Central memory CD8-positive, alpha-beta T cell (primary cell): ENCODE data around the gene TWIST1.

Source experiments
- ATAC-seq: fragments of 150-1000 bp; cut with Tn5 transposase; replicated peaks from 2 replicates; pipeline ENCODE4 v1.10.0; 2022; ENCODE audit warnings: mild to moderate bottlenecking, moderate FRiP score, moderate number of reproducible peaks; ENCODE audit not compliant: poor library complexity, severe bottlenecking; ENCODE audit errors: extremely low read depth
- DNase-seq, 2 donors: peaks; one replicate each; pipeline ENCODE4 v3.0.0; 2021; ENCODE audit warnings: low spot score in 2 of 2
- H3K27ac Mint-ChIP-seq: one replicate; pipeline ENCODE4 v1.8.0; 2022; ENCODE audit warnings: low read depth, mild to moderate bottlenecking, moderate library complexity, mixed read lengths
- H3K27me3 Mint-ChIP-seq: one replicate; pipeline ENCODE4 v1.8.0; 2022; ENCODE audit warnings: mixed read lengths
- H3K36me3 Mint-ChIP-seq: one replicate; pipeline ENCODE4 v1.8.0; 2022; ENCODE audit warnings: mild to moderate bottlenecking, moderate library complexity, mixed read lengths; ENCODE audit not compliant: insufficient read depth
- H3K4me1 Mint-ChIP-seq: one replicate; pipeline ENCODE4 v1.8.0; 2022; ENCODE audit warnings: mixed read lengths
- H3K4me3 Mint-ChIP-seq: one replicate; pipeline ENCODE4 v1.8.0; 2022; ENCODE audit warnings: mild to moderate bottlenecking, moderate library complexity, mixed read lengths
- H3K9me3 Mint-ChIP-seq: one replicate; pipeline ENCODE4 v1.8.0; 2022; ENCODE audit warnings: mixed read lengths

The TWIST1 gene

DNA sequence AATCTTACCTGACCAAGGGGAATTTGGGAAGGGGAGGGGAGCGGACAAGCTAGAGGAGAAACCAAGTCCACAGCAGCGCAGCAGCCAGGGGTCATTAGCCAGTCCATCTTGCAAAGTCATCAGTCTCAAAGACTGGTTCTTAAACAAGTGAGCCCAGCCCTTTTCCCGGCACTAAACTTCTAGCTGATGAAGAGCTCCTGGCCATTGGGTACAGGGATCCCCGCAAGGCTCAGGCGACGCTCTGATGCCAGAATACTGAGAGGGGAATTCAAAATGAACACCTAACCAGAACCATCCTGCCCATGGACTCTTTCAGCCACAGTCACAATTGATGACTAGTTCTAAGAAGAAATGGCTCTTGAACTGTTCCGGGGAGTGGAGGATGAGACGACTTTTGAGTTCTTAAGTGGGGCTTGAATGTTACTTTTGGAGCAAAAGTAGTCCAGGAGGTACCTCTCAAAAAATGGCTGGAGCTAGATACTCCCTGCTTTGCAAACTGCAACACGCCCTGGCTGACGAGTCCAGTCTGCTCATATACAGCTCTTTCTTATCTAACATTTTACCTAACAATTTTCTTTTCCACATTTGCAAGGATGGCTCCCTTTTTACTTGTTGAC is 2.5 kb upstream of the TWIST1 start:
- Mint-ChIP-seq H3K4me3 (no peak overlapping the region), H3K36me3 (no peaks in the 10 kb centered on the region), H3K27me3 (peaks cover 35% of the 10 kb centered on the region), H3K4me1 (no peaks in the 10 kb centered on the region), H3K27ac (no peak overlapping the region), H3K9me3 (peaks cover 5% of the 10 kb centered on the region)
- ATAC-seq (no peak), DNase-seq (no peak)

DNA sequence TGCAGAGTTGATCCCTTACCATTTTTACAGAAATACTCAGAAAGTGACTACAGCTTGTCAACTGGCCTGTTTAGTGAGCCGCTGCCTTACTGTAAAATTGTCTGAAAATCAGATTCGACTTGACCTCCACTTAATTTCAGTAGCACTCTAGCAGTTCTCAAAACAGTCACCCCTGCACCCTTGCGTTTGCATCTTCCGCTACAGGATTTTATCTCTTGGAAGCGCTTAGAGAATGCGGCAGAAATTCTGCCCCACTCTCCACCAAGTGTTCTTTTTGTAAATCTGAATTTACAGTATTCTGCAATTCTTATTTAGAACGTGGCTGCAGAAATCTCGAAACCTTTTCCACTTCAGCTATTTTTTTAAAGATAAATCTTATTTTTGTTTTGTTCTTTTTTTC is 1.9 kb upstream of the TWIST1 start:
- H3K9me3 Mint-ChIP-seq = peaks cover 5% of the 10 kb centered on the region
- no peaks in the 10 kb centered on the region for H3K36me3 Mint-ChIP-seq
- H3K27ac Mint-ChIP-seq = no peak overlapping the region
- no peaks in the 10 kb centered on the region for H3K4me1 Mint-ChIP-seq
- peaks cover 41% of the 10 kb centered on the region for H3K27me3 Mint-ChIP-seq
- no peak overlapping the region for H3K4me3 Mint-ChIP-seq
- DNase-seq (no peak), ATAC-seq (no peak)

DNA sequence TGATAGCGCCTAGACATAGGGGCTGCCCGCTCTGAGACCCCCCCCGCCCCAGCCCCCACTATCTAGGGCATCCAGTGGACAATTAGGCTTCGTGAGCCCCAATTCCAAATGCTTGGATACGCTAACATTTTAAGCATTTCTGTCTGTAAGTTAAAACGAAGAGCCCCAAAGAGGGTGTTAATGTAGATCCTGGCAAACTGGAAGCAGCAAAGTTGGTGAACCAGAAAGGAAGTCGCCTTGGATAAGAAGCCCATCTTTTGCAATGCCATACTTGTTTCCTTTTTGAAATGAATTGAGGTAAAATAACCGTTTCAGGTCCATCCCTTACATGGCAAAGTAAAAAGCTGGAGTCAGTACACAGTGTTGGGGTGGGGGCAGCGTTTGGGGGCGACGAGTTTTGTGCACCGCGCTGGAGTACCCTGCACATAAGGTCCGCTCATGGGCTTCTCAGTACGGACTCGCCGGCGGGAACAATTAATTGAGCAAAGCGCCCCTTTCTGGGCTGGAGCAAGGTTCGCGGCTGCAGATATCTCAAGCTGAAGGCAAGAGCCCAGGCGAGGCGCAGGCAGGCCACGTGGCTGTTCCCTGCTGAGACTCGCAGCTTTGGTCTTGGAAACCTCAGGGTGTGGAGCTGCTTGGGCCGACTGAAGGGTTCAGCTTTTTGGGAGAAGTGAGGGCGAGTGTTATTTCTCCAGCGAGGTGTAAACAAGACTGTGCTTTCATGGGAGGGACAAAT is 1.4 kb upstream of the TWIST1 start:
- H3K27me3 Mint-ChIP-seq = peaks cover 46% of the 10 kb centered on the region
- no peak for DNase-seq
- no peak overlapping the region for H3K27ac Mint-ChIP-seq
- H3K4me1 Mint-ChIP-seq = no peaks in the 10 kb centered on the region
- no peak overlapping the region for H3K4me3 Mint-ChIP-seq
- H3K36me3 Mint-ChIP-seq = no peaks in the 10 kb centered on the region
- ATAC-seq = no peak
- peaks cover 5% of the 10 kb centered on the region for H3K9me3 Mint-ChIP-seq

DNA sequence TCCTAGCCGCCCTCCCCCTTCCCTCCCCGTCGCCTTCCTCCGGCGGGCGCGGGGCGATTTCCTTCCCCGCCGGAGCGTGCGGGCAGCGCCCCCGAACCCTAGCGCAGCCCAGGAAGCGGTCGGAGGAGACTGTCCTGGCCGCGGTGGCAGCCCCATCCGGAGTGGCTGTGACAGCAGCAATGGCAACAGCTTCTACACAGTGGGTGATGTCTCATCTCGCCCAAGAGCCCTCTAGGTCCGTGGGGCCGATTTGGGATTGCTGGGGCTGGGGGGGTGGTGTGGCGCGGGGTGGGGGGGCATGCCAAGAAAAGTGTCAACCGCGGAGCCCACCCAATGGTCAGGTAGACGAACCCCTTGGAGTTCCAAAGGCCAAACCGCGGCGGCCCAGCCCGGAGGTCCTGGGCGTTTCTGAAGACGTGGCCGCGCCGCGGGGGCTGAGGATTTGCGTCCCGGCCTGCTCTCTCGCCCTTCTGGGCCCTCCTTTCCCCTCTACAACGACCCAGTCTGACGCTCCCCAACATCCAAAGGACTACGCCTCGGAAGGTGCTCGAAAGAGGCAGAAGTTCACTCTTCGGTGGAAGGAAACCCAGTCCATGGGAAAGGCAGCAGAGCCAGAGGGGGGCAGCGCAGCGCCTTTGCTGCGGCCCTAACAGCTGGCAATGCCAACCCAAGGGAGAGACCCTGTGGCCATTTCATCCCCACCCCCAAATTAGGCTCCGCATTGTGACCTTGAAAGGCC is 603 bp upstream of the TWIST1 start:
- Mint-ChIP-seq H3K27ac (no peak overlapping the region), H3K9me3 (peaks cover 4% of the 10 kb centered on the region), H3K36me3 (no peaks in the 10 kb centered on the region), H3K27me3 (peaks cover 54% of the 10 kb centered on the region), H3K4me3 (no peak overlapping the region), H3K4me1 (no peaks in the 10 kb centered on the region)
- no peak for DNase-seq
- ATAC-seq = no peak

DNA sequence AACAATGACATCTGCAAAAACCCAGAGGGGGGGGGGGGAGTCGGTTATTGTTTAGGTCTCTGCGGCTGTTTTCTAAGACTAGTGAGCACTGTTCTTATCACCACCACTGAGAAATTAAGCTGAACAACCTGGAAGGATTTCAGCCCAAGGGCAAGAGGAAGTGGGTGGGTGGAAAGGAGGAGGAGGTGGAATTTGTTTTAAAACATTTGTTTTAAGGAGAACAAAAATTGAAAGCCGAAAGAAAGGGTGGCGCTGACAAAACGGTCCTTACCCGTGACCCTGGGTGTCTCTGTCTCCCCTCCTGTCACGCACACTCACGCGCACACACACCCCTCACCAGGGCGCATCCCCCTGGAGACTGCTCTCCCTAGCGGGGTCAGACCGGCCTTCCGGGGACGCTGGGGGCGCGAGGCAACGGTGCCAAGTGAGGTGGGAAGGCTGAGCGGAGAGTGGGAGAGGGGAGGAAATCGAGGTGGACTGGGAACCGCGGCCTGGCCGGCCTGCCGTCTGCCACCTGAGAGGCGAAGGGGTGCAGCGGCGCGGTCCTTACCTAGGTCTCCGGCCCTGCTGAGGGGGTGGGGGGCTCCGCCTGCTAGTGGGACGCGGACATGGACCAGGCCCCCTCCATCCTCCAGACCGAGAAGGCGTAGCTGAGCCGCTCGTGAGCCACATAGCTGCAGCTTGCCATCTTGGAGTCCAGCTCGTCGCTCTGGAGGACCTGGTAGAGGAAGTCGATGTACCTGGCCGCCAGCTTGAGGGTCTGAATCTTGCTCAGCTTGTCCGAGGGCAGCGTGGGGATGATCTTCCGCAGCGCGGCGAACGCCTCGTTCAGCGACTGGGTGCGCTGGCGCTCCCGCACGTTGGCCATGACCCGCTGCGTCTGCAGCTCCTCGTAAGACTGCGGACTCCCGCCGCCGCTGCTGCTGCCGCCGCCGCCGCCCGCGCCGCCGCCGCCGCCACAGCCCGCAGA is 1.0 kb downstream of the TWIST1 start:
- H3K27me3 Mint-ChIP-seq = peaks cover 70% of the 10 kb centered on the region
- DNase-seq (no peak), ATAC-seq (no peak)
- H3K9me3 Mint-ChIP-seq = no peaks in the 10 kb centered on the region
- H3K27ac Mint-ChIP-seq = no peak overlapping the region
- H3K4me1 Mint-ChIP-seq = no peaks in the 10 kb centered on the region
- no peaks in the 10 kb centered on the region for H3K36me3 Mint-ChIP-seq
- peak overlapping the region; percentile 20 for H3K4me3 Mint-ChIP-seq

DNA sequence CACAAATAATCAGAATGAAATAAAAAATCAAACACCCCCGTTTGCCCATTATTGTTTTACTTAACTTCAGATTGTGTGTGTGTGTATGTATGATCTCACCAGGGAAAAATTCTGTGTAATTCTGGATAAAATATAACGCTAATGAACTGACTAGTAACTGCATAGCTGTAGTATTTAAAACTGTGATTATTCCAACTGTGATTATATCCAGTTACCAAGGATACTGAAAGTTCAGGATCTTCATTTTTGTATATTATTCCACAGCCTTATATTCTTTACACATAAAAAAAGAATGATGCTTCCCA is 2.9 kb downstream of the TWIST1 start:
- Mint-ChIP-seq H3K27me3 (peaks cover 77% of the 10 kb centered on the region), H3K4me3 (no peak overlapping the region), H3K9me3 (no peaks in the 10 kb centered on the region), H3K27ac (no peak overlapping the region), H3K4me1 (no peaks in the 10 kb centered on the region), H3K36me3 (no peaks in the 10 kb centered on the region)
- ATAC-seq = no peak
- no peak for DNase-seq

DNA sequence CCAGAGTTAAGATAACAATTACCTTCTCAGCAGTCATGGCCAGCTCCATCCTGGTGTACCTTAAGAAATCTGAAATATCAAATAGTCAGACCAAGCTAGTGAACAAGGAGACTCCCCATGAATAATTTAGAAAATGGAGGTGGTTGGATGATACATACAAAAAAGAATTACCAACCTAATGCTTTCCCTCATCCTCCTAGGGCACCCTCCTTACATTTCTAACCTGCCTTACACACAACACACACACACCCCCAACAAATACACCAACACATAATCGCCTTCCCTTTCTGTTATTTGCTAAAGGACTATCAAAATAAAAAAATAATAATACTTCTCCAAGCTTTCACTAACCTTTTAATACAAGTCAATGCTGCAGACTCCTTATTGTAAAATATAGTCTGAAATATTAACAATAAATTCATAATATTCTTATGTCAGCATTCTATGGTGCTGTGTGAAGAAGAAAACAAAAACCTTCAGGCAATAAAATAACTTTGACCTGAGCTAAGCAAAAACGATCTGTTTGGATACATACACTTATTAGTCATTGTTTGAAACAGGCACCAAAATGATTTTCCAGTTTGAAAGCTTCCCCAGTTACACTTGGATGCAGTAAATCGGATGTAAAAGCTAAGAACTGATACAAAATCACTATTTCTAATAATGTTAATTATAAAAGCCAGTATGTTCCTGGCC is 3.4 kb downstream of the TWIST1 start:
- DNase-seq = no peak
- H3K9me3 Mint-ChIP-seq = peaks cover 3% of the 10 kb centered on the region
- H3K4me3 Mint-ChIP-seq = no peak overlapping the region
- no peaks in the 10 kb centered on the region for H3K36me3 Mint-ChIP-seq
- ATAC-seq = no peak
- H3K4me1 Mint-ChIP-seq = no peaks in the 10 kb centered on the region
- no peak overlapping the region for H3K27ac Mint-ChIP-seq
- peaks cover 77% of the 10 kb centered on the region for H3K27me3 Mint-ChIP-seq

DNA sequence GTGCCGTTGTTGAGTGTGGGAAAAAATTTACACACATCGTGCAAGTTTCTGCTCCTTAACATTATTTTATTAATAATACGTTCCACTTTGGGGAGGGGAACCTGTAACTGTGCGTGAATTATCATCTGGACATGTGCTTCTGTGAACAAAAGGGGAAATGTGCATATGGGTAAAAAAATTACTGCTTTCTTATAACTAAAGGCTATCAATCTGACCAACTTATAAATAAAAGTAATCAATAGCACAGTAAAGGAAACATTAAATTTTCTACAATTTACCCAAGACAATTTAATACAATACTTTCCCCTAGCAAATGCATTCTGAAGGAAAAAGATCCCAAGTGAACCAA is 4.5 kb downstream of the TWIST1 start:
- ATAC-seq = no peak
- peaks cover 7% of the 10 kb centered on the region for H3K9me3 Mint-ChIP-seq
- no peaks in the 10 kb centered on the region for H3K4me1 Mint-ChIP-seq
- no peak overlapping the region for H3K4me3 Mint-ChIP-seq
- no peaks in the 10 kb centered on the region for H3K36me3 Mint-ChIP-seq
- DNase-seq = no peak
- H3K27me3 Mint-ChIP-seq = peaks cover 79% of the 10 kb centered on the region
- H3K27ac Mint-ChIP-seq = no peak overlapping the region

DNA sequence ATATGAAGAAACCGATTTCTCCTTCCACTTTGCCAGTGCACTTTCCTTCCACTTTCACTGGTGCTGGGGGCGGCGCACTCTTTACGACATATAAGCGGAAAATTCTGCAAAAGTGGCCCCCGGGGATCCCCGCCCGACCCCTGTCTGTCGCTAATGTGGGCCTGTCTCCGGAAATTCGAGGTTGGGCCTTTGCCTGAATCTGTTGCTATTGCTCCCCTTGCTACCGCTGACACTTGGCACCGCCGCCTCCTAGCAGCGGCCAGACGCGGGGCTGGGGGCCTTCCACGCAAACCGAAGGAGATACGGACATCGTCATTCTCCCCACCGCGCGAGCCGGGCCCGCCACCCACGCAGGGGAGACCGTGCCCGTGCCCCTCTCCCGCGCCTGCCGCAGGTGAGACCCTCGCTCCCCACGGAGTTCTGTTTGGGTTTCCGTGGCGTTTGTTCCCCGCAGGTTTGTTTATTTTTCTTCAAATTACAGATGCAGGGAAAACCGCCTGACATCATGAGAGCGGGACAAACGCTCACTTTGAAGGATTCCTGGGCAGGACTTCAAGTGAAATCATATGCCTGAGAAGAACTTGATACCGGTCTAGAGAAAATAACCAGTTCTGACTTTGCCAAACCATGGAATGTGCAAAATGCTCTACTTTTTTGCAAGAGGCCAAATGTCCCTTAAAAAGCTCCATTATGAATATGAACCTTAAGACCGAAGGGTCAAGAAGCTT is 5.0 kb downstream of the TWIST1 start:
- Mint-ChIP-seq H3K36me3 (no peaks in the 10 kb centered on the region), H3K4me3 (no peak overlapping the region), H3K9me3 (peaks cover 7% of the 10 kb centered on the region), H3K27ac (no peak overlapping the region), H3K27me3 (peaks cover 84% of the 10 kb centered on the region), H3K4me1 (no peaks in the 10 kb centered on the region)
- DNase-seq (no peak), ATAC-seq (no peak)

DNA sequence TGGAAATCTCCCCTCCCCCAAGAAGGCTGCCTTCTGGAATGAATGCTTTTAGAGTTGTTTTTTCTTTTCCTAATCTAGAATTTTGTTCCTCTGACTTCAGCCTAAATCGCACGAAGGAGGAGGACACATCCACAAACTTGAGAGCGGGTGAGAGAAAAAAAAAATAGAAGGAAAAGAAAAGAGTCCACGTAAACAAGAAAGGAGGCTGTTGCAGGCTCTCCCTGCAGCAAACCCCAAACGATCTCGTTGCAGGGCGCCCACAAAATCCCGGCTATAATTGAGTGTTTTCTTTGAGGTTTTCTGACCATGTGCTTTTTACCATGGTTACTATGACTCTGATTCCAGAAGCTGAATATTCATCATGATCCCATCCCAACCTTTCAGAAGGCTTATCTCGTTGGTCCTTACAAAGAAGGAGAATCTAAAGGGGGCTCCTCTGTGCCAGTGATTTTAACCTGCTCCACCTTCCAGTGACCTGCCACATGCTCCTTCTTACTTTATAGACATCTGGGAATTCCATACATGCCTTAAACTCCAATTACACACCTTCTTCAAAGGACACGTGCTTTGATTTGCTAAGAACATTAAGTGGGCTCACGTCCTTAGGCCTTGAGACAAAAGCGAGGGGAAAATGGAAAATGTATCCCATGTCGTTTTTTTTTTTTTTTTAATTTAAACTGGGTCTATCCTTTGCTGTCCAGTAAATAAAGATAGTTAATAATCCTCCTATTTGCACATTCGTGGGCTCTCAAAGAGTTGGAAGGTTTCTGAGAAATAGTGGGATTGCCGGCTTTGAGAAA is 5.8 kb downstream of the TWIST1 start:
- H3K27ac Mint-ChIP-seq = no peak overlapping the region
- H3K27me3 Mint-ChIP-seq = peaks cover 92% of the 10 kb centered on the region
- H3K4me1 Mint-ChIP-seq = no peaks in the 10 kb centered on the region
- H3K36me3 Mint-ChIP-seq = no peaks in the 10 kb centered on the region
- no peak for ATAC-seq
- DNase-seq = no peak
- H3K9me3 Mint-ChIP-seq = peaks cover 7% of the 10 kb centered on the region
- H3K4me3 Mint-ChIP-seq = no peak overlapping the region

DNA sequence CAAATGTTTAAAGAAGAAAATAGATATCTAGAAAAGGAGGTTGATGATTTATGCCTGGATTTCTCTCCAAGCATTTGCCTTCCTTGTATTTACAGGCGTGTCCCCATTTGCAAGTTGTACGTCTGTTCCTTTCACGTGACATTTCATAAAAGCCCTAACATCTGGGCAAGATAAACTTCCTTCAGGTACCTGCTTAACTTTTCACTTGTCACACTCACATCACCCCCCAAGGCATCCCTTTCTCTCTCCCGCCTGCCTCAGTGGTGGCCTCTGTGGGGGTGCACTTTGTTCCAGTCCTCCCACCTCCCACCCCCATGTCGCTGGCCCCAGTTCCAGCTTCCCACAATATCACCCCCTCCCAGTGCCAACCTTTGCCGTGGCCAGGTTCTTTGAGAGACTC is 6.7 kb downstream of the TWIST1 start:
- DNase-seq (no peak), ATAC-seq (no peak)
- H3K36me3 Mint-ChIP-seq = no peaks in the 10 kb centered on the region
- H3K4me1 Mint-ChIP-seq = no peaks in the 10 kb centered on the region
- H3K27ac Mint-ChIP-seq = no peak overlapping the region
- H3K9me3 Mint-ChIP-seq = peaks cover 7% of the 10 kb centered on the region
- H3K27me3 Mint-ChIP-seq = peaks cover 94% of the 10 kb centered on the region
- no peak overlapping the region for H3K4me3 Mint-ChIP-seq
